ENCODE measurements around the gene RSPH6A.

RSPH6A gene

DNA sequence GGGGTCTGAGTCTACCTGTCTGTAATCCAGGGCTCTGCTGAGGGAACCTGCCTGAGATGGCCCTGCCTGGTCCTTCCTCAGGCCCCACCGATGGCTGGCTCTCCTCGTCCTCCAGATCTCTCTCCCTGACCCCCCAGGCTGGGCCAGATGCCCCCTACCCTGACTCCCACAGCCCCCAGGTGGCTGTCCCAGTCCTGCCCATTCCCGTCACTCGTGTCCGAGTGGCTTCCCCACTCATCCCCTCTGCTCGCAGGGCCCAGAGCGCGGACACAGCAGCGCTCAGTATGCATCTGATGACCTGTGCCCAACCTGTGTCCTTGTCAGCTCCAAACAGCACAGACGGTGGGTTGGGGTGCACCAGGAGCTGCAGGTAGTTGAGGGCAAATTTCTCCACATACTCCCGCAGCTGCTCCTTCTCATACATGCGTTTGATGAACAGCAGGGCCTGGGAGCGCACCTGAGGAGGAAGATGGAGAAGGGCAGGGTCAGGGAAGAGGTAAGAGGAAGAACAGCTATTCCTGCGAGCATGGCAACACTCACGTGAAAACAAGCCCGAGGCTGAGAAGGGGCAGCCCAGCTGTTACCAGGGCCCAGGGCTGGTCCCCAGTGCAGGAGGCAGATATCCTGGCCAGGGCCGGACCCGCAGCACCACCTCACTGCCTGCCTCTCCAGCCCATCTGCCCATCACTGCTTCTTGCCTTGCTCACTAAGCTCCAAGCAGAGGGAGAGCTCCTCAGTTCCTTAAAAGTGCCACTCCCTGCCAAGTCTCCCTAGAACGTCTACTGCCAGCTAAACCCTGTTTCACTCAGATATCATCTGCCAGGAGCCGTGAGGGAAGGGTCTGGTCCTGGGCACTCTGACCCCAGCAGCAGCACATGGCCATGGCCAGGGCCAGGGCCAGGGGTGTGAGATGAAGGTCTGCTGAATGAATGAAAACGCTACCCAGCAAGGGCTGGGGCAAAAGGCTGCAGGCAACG, 11.1 kb upstream of the RSPH6A start:
- Histone ChIP-seq H3K9me3 (ENCODE audit: insufficient read depth, low read length) (no peaks in the 10 kb centered on the region), H3K27ac (ENCODE audit: low read depth, low read length) (no peak overlapping the region), H3K27me3 (ENCODE audit: low read length) (no peaks in the 10 kb centered on the region), H3K9ac (ENCODE audit: low read length) (no peak overlapping the region), H3K36me3 (ENCODE audit: low read length) (no peaks in the 10 kb centered on the region; the same call in 1 of the 2 replicates), H3K9me2 (replicated peaks; ENCODE audit: insufficient read depth, low read length) (no peaks in the 10 kb centered on the region), H3K4me2 (ENCODE audit: low read depth, low read length, poor library complexity, severe bottlenecking) (no peak overlapping the region), H4K20me1 (ENCODE audit: low read depth, low read length) (no peaks in the 10 kb centered on the region), H3K79me2 (ENCODE audit: insufficient read depth, low read length) (no peaks in the 10 kb centered on the region), H3F3A (ENCODE audit: insufficient read depth) (no peaks in the 10 kb centered on the region), H2AFZ (ENCODE audit: low read depth, low read length, severe bottlenecking) (no peak overlapping the region), H3K4me3 (ENCODE audit: insufficient read depth, low read length, poor library complexity, severe bottlenecking) (no peak overlapping the region)
- TF ChIP-seq EZH2phosphoT487 (conservative IDR thresholded peaks at IDR 0.05; ENCODE audit: low read length) = no peak
- TF ChIP-seq, protein P1, sequence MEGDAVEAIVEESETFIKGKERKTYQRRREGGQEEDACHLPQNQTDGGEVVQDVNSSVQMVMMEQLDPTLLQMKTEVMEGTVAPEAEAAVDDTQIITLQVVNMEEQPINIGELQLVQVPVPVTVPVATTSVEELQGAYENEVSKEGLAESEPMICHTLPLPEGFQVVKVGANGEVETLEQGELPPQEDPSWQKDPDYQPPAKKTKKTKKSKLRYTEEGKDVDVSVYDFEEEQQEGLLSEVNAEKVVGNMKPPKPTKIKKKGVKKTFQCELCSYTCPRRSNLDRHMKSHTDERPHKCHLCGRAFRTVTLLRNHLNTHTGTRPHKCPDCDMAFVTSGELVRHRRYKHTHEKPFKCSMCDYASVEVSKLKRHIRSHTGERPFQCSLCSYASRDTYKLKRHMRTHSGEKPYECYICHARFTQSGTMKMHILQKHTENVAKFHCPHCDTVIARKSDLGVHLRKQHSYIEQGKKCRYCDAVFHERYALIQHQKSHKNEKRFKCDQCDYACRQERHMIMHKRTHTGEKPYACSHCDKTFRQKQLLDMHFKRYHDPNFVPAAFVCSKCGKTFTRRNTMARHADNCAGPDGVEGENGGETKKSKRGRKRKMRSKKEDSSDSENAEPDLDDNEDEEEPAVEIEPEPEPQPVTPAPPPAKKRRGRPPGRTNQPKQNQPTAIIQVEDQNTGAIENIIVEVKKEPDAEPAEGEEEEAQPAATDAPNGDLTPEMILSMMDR (IDR thresholded peaks at IDR 0.05; ENCODE audit: insufficient read depth, low read length, poor library complexity, severe bottlenecking) = no peak

DNA sequence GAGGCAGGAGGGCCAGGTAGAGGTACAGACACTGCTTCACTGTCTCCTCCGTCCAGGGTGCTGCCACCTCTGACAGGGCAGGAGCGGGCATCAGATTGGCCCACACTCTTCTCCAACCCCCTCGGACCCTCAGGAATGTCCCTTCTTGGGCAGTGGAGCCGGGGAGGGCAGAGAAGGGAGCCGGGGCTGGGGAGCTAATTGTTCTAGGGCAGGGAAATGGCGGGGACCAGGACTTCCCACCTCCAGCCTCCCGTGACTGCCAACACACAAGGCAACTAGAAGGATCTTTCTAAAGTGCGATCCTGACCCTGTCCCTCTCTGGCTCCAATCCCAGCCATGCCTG, 10.1 kb upstream of the RSPH6A start:
- Histone ChIP-seq H4K20me1 (ENCODE audit: low read depth, low read length) (no peaks in the 10 kb centered on the region), H3K27me3 (ENCODE audit: low read length) (no peaks in the 10 kb centered on the region), H3K27ac (ENCODE audit: low read depth, low read length) (no peak overlapping the region), H3K79me2 (ENCODE audit: insufficient read depth, low read length) (no peaks in the 10 kb centered on the region), H3K4me2 (ENCODE audit: low read depth, low read length, poor library complexity, severe bottlenecking) (no peak overlapping the region), H3K9ac (ENCODE audit: low read length) (no peak overlapping the region), H2AFZ (ENCODE audit: low read depth, low read length, severe bottlenecking) (no peak overlapping the region), H3K4me3 (ENCODE audit: insufficient read depth, low read length, poor library complexity, severe bottlenecking) (no peak overlapping the region), H3K9me3 (ENCODE audit: insufficient read depth, low read length) (no peaks in the 10 kb centered on the region), H3K9me2 (replicated peaks; ENCODE audit: insufficient read depth, low read length) (no peaks in the 10 kb centered on the region), H3F3A (ENCODE audit: insufficient read depth) (no peaks in the 10 kb centered on the region), H3K36me3 (ENCODE audit: low read length) (no peaks in the 10 kb centered on the region; the same call in 1 of the 2 replicates)
- TF ChIP-seq, protein P1 (IDR thresholded peaks at IDR 0.05; ENCODE audit: insufficient read depth, low read length, poor library complexity, severe bottlenecking) = no peak
- TF ChIP-seq EZH2phosphoT487 (conservative IDR thresholded peaks at IDR 0.05; ENCODE audit: low read length) = no peak

DNA sequence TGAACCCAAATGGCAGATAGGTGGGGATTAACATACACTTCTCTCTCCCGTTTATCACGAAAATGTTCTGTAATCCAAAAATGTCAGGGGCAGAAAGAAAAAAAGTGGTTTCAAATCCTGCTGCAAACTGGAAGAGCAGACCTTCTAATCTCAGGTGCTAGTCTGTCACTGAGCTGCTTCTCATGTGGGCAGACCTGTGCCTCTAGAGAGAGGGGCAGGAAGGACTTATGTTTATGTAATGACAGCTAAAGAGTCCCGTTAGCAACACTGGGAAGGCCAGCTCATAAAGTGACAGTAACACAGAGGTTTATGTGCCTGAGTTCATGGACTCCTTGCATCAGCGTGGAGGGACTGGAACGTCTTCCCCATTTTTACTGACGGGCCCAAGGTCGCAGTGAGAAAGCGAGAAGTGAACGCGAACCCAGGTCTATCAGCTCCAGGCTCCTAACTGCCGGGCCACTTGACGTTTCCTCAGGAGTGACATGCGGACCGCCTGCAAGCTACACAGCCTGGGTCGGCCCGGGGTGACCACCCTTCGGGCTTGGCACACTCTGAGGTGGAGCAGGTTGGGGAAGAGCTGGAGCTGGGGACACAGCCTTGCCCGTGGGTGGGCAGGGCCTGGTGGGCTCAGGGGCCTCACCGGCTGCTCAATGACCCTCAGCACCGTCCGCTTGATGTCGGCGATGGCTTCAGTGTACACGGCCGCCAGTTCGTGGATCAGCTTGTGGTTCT, 9.6 kb upstream of the RSPH6A start:
- no peaks in the 10 kb centered on the region; the same call in 1 of the 2 replicates for H3K36me3 ChIP-seq (ENCODE audit: low read length)
- no peak overlapping the region for H3K4me2 ChIP-seq (ENCODE audit: low read depth, low read length, poor library complexity, severe bottlenecking)
- H3K4me3 ChIP-seq (ENCODE audit: insufficient read depth, low read length, poor library complexity, severe bottlenecking) = no peak overlapping the region
- TF ChIP-seq, protein P1 (IDR thresholded peaks at IDR 0.05; ENCODE audit: insufficient read depth, low read length, poor library complexity, severe bottlenecking) = no peak
- no peak for TF ChIP-seq EZH2phosphoT487 (conservative IDR thresholded peaks at IDR 0.05; ENCODE audit: low read length)
- no peaks in the 10 kb centered on the region for H3K79me2 ChIP-seq (ENCODE audit: insufficient read depth, low read length)
- no peaks in the 10 kb centered on the region for H3F3A ChIP-seq (ENCODE audit: insufficient read depth)
- no peaks in the 10 kb centered on the region for H4K20me1 ChIP-seq (ENCODE audit: low read depth, low read length)
- H2AFZ ChIP-seq (ENCODE audit: low read depth, low read length, severe bottlenecking) = no peak overlapping the region
- no peak overlapping the region for H3K9ac ChIP-seq (ENCODE audit: low read length)
- no peaks in the 10 kb centered on the region for H3K9me2 ChIP-seq (replicated peaks; ENCODE audit: insufficient read depth, low read length)
- H3K27ac ChIP-seq (ENCODE audit: low read depth, low read length) = no peak overlapping the region
- no peaks in the 10 kb centered on the region for H3K9me3 ChIP-seq (ENCODE audit: insufficient read depth, low read length)
- H3K27me3 ChIP-seq (ENCODE audit: low read length) = no peaks in the 10 kb centered on the region
